Cardiac muscle cell (in vitro differentiated cells and primary cell): ENCODE measurements around the gene MRPL9. TPM values are rescaled to one million over a fixed set of nuclear protein-coding genes. Genes with fewer than 3 reads are reported as not detected.

ENCODE experiments used
- DNase-seq, 2 donors: peaks; one replicate each; pipeline versions ENCODE4 v3.0.0 to v3.0.0-alpha.2; 2010 to 2017; ENCODE audit warnings: low read depth in 1 of 2, low spot score in 1 of 2
- H3K27ac ChIP-seq: fragments of 200-600 bp; sonication (generic); 2 replicates; pipeline ENCODE4 v1.5.1; 2016
- H3K27me3 ChIP-seq: fragments of 200-600 bp; sonication (generic); 2 replicates; pipeline ENCODE4 v1.6.0; 2016; ENCODE audit warnings: control low read depth
- H3K36me3 ChIP-seq: fragments of 200-600 bp; sonication (generic); 2 replicates; pipeline ENCODE4 v1.5.1; 2016; ENCODE audit warnings: control low read depth
- H3K4me1 ChIP-seq: fragments of 200-600 bp; sonication (generic); 2 replicates; pipeline ENCODE4 v1.8.1; 2017; ENCODE audit warnings: low read depth, mild to moderate bottlenecking, mixed run types
- H3K4me3 ChIP-seq: fragments of 200-600 bp; sonication (generic); 2 replicates; pipeline ENCODE4 v1.5.1; 2016; ENCODE audit warnings: mild to moderate bottlenecking
- H3K9me3 ChIP-seq: fragments of 200-600 bp; sonication (generic); 2 replicates; pipeline ENCODE4 v1.5.1; 2017; ENCODE audit warnings: low read depth, mild to moderate bottlenecking, control low read depth
- polyA plus RNA-seq: library from polyadenylated mRNA; unstranded; fragments of >200 nt; fragmentation: Nextera tagmentation; extraction: Ambion mirVana; gene quantifications from 2 replicates; pipeline ENCODE4 v1.2.1, GENCODE V29; 2016
- total RNA-seq: library from RNA; depleted of rRNA; stranded (reverse); fragments of >200 nt; gene quantifications from 2 replicates; pipeline ENCODE4 v1.2.3, GENCODE V29; 2016
- TF ChIP-seq, protein P1 (sequence below): IDR thresholded peaks from 2 replicates; pipeline ENCODE4 v1.5.1; 2012; ENCODE audit warnings: low read depth, mild to moderate bottlenecking, low read length

MRPL9 gene
- total and polyA plus RNA-seq, 2 experiments from 2014 or later = 103 to 107 TPM

DNA sequence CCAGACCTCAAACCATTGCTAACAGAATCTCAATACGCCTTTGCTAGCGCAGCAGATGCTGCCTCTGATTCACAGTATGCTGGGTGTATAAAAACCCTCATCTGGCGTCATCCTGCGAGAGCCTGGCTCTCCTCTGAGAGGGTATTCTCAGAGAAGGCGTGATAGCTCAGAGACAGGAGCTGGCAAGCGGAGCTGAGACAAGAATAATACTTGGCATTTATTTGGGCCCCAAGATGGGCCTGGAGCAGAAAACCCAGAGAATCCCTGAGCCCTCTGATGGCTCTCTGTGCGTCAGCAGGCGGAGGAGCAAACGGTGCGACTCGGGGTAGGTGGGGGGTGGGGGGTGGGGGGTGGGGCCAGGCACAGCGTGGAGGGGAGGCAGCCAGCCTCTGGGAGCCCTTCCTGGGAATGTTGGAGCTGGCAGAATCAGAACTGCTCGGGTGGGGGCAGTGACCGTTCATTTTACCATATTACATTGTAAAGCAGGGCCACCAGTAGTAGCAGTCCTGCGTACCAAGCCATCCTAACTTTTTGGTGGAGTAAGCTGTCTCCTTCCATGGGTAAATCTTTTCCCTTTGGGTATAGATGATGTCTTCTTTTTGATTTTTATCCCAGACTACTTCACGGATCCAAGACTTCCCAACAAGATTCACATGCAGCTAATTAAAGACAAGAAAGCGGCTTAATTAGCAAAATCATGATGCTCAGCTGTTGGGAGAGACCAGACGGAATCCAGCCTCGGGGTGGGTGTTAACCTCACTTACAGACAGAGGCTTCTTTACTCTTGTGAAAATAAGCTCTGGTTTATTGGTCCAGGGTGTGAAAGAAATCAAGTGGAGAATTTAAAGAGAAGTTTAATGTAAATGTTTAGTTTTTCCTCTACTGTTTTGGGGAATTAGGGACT lies 34.9 kb downstream of the MRPL9 start:
- no peak overlapping the region for H3K4me3 ChIP-seq
- TF ChIP-seq, protein P1, sequence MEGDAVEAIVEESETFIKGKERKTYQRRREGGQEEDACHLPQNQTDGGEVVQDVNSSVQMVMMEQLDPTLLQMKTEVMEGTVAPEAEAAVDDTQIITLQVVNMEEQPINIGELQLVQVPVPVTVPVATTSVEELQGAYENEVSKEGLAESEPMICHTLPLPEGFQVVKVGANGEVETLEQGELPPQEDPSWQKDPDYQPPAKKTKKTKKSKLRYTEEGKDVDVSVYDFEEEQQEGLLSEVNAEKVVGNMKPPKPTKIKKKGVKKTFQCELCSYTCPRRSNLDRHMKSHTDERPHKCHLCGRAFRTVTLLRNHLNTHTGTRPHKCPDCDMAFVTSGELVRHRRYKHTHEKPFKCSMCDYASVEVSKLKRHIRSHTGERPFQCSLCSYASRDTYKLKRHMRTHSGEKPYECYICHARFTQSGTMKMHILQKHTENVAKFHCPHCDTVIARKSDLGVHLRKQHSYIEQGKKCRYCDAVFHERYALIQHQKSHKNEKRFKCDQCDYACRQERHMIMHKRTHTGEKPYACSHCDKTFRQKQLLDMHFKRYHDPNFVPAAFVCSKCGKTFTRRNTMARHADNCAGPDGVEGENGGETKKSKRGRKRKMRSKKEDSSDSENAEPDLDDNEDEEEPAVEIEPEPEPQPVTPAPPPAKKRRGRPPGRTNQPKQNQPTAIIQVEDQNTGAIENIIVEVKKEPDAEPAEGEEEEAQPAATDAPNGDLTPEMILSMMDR = no peak

DNA sequence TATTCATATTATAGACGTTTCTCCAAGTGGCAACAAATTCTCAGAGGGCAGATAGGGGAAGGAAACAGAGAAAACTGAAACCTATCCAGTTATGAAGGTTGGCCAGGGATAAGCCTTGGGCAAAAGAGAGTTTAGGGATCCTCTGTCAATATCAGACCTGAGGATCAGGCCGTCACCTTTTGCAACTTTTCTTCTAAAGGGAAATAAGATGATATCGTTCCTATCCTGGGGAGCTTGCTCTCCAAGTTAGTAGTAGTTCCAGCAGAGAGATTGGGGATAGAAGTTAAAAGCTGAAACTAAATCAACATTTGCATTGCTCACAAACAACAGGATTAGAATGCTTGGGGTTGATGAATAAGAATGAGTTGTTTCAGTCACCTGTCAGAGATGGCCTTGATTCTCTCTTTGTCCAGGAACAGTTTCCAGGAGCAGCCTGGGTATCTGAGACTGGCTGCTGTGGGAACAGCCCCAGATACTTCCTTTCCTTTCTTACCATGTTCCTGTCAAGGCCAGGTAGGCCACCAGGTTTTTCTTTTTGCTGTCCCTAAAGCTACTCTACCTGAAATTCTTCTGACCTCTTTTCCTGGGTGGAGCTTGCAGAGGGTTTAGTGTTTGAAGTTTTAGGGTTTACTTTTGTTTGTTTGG lies 39.4 kb downstream of the MRPL9 start:
- TF ChIP-seq, protein P1 = no peak
- H3K4me1 ChIP-seq = peaks cover 18% of the 10 kb centered on the region
- H3K27ac ChIP-seq = no peak overlapping the region
- no peak for DNase-seq
- no peaks in the 10 kb centered on the region for H3K36me3 ChIP-seq
- no peak overlapping the region for H3K4me3 ChIP-seq
- H3K9me3 ChIP-seq = no peaks in the 10 kb centered on the region
- H3K27me3 ChIP-seq = peaks cover 32% of the 10 kb centered on the region

More for the DNA sequence above, 34.9 kb downstream of the MRPL9 start:
- H3K4me1 ChIP-seq = peaks cover 10% of the 10 kb centered on the region
- no peaks in the 10 kb centered on the region for H3K36me3 ChIP-seq
- H3K9me3 ChIP-seq = no peaks in the 10 kb centered on the region
- no peak overlapping the region for H3K27ac ChIP-seq
- DNase-seq = peak; percentile 20 to 72
- peaks cover 12% of the 10 kb centered on the region for H3K27me3 ChIP-seq

DNA sequence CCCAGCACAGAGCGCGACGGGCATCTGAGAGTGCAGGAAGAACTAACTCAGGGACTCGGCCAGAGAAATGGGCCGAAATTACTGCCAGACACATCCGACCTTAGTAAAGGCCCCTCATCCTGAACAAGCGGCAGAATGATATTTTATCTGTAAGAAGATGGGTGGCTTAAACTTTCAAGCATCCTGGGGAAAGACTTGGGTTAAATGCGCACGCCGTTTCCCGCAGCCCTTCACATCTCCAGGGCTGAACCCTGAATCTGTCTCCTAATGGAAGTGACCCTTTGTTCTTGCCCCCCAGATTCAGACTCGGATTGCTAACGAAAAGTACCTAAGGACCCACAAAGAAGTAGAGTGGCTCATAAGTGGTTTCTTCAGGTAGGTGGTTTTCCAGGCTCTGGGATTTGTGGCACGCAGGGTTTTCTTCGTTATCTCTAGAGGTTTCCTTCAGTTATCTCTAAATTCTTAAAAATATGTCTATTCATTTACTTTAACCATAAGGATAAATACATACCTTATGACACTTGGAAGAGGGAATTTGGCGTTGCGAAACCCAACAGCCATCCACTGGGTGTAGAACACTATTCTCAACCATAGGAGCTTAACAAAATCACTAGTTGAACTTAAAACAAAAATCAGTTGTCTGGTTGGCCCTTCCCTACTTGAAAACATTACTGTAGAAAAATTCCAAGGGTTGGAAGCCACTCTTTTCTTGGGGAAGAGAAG lies 41.3 kb downstream of the MRPL9 start:
- peak in 1 of 2 donors; percentile 46 for DNase-seq
- Histone ChIP-seq H3K9me3 (no peaks in the 10 kb centered on the region), H3K36me3 (no peaks in the 10 kb centered on the region), H3K4me1 (peaks cover 11% of the 10 kb centered on the region), H3K27ac (no peak overlapping the region), H3K27me3 (peaks cover 40% of the 10 kb centered on the region), H3K4me3 (peak overlapping the region; percentile 34)
- TF ChIP-seq, protein P1 = no peak

DNA sequence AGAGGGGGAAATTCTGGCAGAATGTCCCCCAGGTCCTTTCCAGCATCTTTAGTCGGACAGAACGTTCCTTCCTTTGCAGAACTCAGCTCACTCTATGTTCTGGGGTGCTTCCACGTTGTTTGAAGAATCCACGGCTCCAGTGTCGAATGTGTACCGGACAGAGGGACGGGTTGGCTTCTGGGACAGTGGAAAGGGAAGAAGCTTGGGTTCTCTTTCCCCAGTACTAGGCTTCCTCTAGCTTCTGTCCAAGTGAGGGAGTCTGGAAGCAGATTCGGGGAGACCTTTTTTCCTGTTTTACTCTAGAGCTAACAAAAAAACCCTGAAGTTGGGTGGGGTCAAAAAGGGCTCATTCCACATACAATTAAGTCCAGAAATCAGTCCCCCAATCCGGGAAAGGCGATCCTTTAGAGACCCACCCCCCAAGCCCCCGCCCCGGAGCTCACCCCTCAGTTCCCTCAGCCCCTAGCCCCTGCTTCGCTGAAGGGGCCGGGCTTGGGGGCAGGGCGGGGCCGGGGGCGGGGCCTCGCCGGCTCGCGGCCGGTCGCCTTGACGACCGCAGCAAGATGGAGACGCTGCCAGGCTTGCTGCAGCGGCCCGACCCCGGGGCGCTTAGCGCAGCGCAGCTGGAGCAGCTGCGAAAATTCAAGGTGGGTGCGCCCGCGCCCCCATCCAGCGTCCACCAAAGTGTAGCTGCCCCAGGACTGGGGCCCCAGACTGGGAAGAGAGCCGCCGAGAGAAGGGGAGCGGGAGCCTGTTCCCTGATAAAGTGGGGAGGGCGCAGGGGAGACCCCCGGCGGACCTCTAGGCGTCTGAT lies 42.1 kb downstream of the MRPL9 start, which contains the start of gene RIIAD1:
Gene RIIAD1, plus strand, starts transcription at position 549 of the 814 bp plus-strand sequence. Its CDS starts 15 bp downstream, at position 564.
- Histone ChIP-seq H3K36me3 (no peaks in the 10 kb centered on the region), H3K4me1 (peaks cover 11% of the 10 kb centered on the region), H3K9me3 (no peaks in the 10 kb centered on the region), H3K4me3 (peak within 1 kb of the TSS; percentile 34), H3K27ac (no peak within 1 kb of the TSS), H3K27me3 (peaks cover 40% of the 10 kb centered on the region)
- peak; percentile 44 to 63 for DNase-seq
- TF ChIP-seq, protein P1 = no peak
